ENCODE measurements around the gene CYP26A1. TPM values are rescaled to one million over a fixed set of nuclear protein-coding genes. Genes with fewer than 3 reads are reported as not detected.

CYP26A1 gene
- polyA plus RNA-seq (2013): not detected

DNA sequence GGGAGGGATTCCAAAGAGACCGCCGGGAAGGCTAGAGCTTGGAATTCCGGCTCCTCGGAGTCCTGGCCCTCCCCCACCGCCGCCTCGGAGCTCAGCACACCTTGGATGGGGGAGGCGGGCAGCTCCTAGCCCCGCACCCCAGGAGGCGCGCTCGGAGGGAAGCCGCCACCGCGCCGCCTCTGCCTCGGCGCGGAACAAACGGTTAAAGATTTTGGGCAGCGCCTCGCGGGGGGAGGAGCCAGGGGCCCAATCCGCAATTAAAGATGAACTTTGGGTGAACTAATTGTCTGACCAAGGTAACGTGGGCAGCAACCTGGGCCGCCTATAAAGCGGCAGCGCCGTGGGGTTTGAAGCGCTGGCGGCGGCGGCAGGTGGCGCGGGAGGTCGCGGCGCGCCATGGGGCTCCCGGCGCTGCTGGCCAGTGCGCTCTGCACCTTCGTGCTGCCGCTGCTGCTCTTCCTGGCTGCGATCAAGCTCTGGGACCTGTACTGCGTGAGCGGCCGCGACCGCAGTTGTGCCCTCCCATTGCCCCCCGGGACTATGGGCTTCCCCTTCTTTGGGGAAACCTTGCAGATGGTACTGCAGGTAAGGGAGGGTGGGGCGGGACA is at the start of gene CYP26A1:
Gene CYP26A1, plus strand, starts transcription at position 355 of the 608 bp plus-strand sequence. Its CDS starts 42 bp downstream, at position 397.
- 0% methylated on average over 44 of the region's 52 CpGs for WGBS (ENCODE audit: insufficient coverage)
- H3K27me3 ChIP-seq (replicated peaks in 2 of 5; ENCODE audit: control insufficient read depth in 4 of 5, insufficient read depth in 5 of 5, low read length in 4 of 5): peaks cover 6 to 95% (median 61%) of the 10 kb centered on the region in 5 experiments
- H3K4me1 ChIP-seq (ENCODE audit: control extremely low read depth in 1 of 4, control insufficient read depth in 4 of 4, insufficient read depth in 4 of 4, low read length in 3 of 4): peaks cover 0 to 49% (median 46%) of the 10 kb centered on the region in 4 experiments
- H3K27ac ChIP-seq (ENCODE audit: insufficient read depth in 1 of 2, low read depth in 1 of 2, low read length in 2 of 2, poor library complexity in 1 of 2, severe bottlenecking in 2 of 2): peak within 1 kb of the TSS in 1 of 2 experiments; percentile 62
- peak within 1 kb of the TSS; percentile 15 to 75 (median 59) for H3K4me3 ChIP-seq (ENCODE audit: control insufficient read depth in 1 of 7, extremely low read depth in 1 of 7, insufficient read depth in 4 of 7, low read depth in 2 of 7, low read length in 6 of 7)
- no peaks in the 10 kb centered on the region for H3K9me3 ChIP-seq (ENCODE audit: control extremely low read depth in 1 of 5, control insufficient read depth in 4 of 5, insufficient read depth in 2 of 5, low read depth in 1 of 5, low read length in 4 of 5)
- DNase-seq: peak in 1 of 3 donors; percentile 50
- ChIA-PET POLR2A (no interaction called here), CTCF (interaction anchor here (0.8 to 8.6 kb wide), 5 partner anchors 9 to 283 kb away, joined by 3 to 76 read pairs (median 4); no protein-coding TSS in a partner anchor)
- H3K36me3 ChIP-seq (ENCODE audit: control insufficient read depth in 4 of 4, insufficient read depth in 4 of 4, low read length in 3 of 4): no peaks in the 10 kb centered on the region

DNA sequence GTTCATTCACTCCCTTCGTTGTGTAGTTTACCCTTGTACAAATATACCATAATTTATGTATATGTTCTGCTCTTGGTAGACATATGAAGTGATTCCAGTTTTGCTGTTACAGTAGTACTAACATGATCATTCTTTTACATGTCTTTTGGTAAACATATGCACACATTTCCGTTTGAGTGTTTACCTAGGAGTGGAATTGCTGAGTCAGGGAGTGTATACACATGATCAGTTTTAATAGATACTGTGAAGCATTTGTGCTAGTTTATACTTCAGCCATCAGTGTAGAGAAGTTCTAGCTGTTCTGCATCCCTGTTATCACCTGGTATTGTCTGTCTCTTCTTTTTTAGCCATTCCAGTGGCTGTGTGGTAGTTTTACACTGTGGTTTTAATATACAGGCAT is 47.6 kb upstream of the CYP26A1 start:
- Histone ChIP-seq H3K27me3 (replicated peaks in 2 of 5; ENCODE audit: control insufficient read depth in 4 of 5, insufficient read depth in 5 of 5, low read length in 4 of 5) (no peaks in the 10 kb centered on the region), H3K27ac (ENCODE audit: insufficient read depth in 1 of 2, low read depth in 1 of 2, low read length in 2 of 2, poor library complexity in 1 of 2, severe bottlenecking in 2 of 2) (no peak overlapping the region), H3K36me3 (ENCODE audit: control insufficient read depth in 4 of 4, insufficient read depth in 4 of 4, low read length in 3 of 4) (peaks cover 5 to 28% (median 16%) of the 10 kb centered on the region in 4 experiments), H3K9me3 (ENCODE audit: control extremely low read depth in 1 of 5, control insufficient read depth in 4 of 5, insufficient read depth in 2 of 5, low read depth in 1 of 5, low read length in 4 of 5) (peaks cover 0 to 14% (median 0%) of the 10 kb centered on the region in 5 experiments), H3K4me1 (ENCODE audit: control extremely low read depth in 1 of 4, control insufficient read depth in 4 of 4, insufficient read depth in 4 of 4, low read length in 3 of 4) (no peaks in the 10 kb centered on the region), H3K4me3 (ENCODE audit: control insufficient read depth in 1 of 7, extremely low read depth in 1 of 7, insufficient read depth in 4 of 7, low read depth in 2 of 7, low read length in 6 of 7) (no peak overlapping the region)
- DNase-seq: no peak
- no CpG with 5 or more reads among the region's 2 CpGs for WGBS (ENCODE audit: insufficient coverage)
- POLR2A ChIA-PET: no interaction called here
- CTCF ChIA-PET: no interaction called here

DNA sequence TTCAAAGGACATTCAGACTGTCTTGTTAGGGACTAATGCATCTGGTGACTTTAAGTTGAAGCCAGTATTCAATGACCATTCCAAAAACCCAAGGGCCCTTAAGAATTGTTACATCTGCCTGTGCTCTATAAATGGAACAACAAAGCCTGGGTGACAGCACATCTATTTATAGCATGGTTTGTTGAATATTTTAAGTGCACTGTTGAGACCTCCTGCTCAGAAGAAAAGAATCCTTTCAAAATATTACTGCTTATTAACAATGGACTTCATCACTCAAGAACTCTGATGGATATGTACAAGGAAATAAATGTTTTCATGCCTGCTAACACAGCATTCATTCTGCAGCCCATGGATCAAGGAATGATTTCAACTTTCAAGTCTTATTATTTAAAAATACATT is 46.2 kb upstream of the CYP26A1 start:
- ChIA-PET CTCF (no interaction called here), POLR2A (no interaction called here)
- no peak for DNase-seq

DNA sequence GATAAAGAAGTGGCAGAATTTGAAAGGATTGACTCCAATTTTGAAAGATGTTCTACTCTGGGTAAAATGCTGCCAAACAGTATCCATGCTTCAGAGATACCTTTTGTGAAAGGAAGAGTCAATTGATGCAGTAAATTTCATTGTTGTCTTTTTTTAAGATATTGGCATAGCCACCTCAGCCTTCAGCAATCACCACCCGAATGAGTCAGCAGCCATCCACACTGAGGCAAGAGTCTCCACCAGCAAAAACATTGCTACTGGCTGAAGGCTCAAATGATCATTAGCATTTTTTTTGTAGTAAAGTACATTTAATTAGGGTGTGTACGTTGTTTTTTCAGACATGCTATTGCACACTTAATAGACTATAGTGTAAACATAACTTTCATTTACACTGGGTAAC is 44.8 kb upstream of the CYP26A1 start:
- POLR2A ChIA-PET: no interaction called here
- Histone ChIP-seq H3K27ac (ENCODE audit: insufficient read depth in 1 of 2, low read depth in 1 of 2, low read length in 2 of 2, poor library complexity in 1 of 2, severe bottlenecking in 2 of 2) (no peak overlapping the region), H3K9me3 (ENCODE audit: control extremely low read depth in 1 of 5, control insufficient read depth in 4 of 5, insufficient read depth in 2 of 5, low read depth in 1 of 5, low read length in 4 of 5) (peaks cover 0 to 14% (median 0%) of the 10 kb centered on the region in 5 experiments), H3K4me3 (ENCODE audit: control insufficient read depth in 1 of 7, extremely low read depth in 1 of 7, insufficient read depth in 4 of 7, low read depth in 2 of 7, low read length in 6 of 7) (no peak overlapping the region), H3K27me3 (replicated peaks in 2 of 5; ENCODE audit: control insufficient read depth in 4 of 5, insufficient read depth in 5 of 5, low read length in 4 of 5) (no peaks in the 10 kb centered on the region), H3K36me3 (ENCODE audit: control insufficient read depth in 4 of 4, insufficient read depth in 4 of 4, low read length in 3 of 4) (peaks cover 7 to 27% (median 15%) of the 10 kb centered on the region in 4 experiments), H3K4me1 (ENCODE audit: control extremely low read depth in 1 of 4, control insufficient read depth in 4 of 4, insufficient read depth in 4 of 4, low read length in 3 of 4) (no peaks in the 10 kb centered on the region)
- CTCF ChIA-PET: no interaction called here
- WGBS (ENCODE audit: insufficient coverage): 100% methylated on average over 1 of the region's 2 CpGs
- DNase-seq: no peak

More for the DNA sequence above, 46.2 kb upstream of the CYP26A1 start:
- Histone ChIP-seq H3K4me1 (ENCODE audit: control extremely low read depth in 1 of 4, control insufficient read depth in 4 of 4, insufficient read depth in 4 of 4, low read length in 3 of 4) (no peaks in the 10 kb centered on the region), H3K9me3 (ENCODE audit: control extremely low read depth in 1 of 5, control insufficient read depth in 4 of 5, insufficient read depth in 2 of 5, low read depth in 1 of 5, low read length in 4 of 5) (peaks cover 0 to 14% (median 0%) of the 10 kb centered on the region in 5 experiments), H3K27ac (ENCODE audit: insufficient read depth in 1 of 2, low read depth in 1 of 2, low read length in 2 of 2, poor library complexity in 1 of 2, severe bottlenecking in 2 of 2) (no peak overlapping the region), H3K36me3 (ENCODE audit: control insufficient read depth in 4 of 4, insufficient read depth in 4 of 4, low read length in 3 of 4) (peaks cover 7 to 27% (median 15%) of the 10 kb centered on the region in 4 experiments), H3K27me3 (replicated peaks in 2 of 5; ENCODE audit: control insufficient read depth in 4 of 5, insufficient read depth in 5 of 5, low read length in 4 of 5) (no peaks in the 10 kb centered on the region), H3K4me3 (ENCODE audit: control insufficient read depth in 1 of 7, extremely low read depth in 1 of 7, insufficient read depth in 4 of 7, low read depth in 2 of 7, low read length in 6 of 7) (no peak overlapping the region)

- H3K4me1 ChIP-seq (ENCODE audit: control extremely low read depth in 1 of 4, control insufficient read depth in 4 of 4, insufficient read depth in 4 of 4, low read length in 3 of 4): no peaks in the 10 kb centered on the region
- POLR2A ChIA-PET: no interaction called here
- H3K9me3 ChIP-seq (ENCODE audit: control extremely low read depth in 1 of 5, control insufficient read depth in 4 of 5, insufficient read depth in 2 of 5, low read depth in 1 of 5, low read length in 4 of 5): peaks cover 0 to 14% (median 0%) of the 10 kb centered on the region in 5 experiments
- CTCF ChIA-PET: interaction anchor here (1.4 kb wide), 1 partner anchor 9 kb away, joined by 6 read pairs; no protein-coding TSS in a partner anchor
- no peak for DNase-seq
- H3K27ac ChIP-seq (ENCODE audit: insufficient read depth in 1 of 2, low read depth in 1 of 2, low read length in 2 of 2, poor library complexity in 1 of 2, severe bottlenecking in 2 of 2): no peak overlapping the region
- peaks cover 4 to 24% (median 11%) of the 10 kb centered on the region in 4 experiments for H3K36me3 ChIP-seq (ENCODE audit: control insufficient read depth in 4 of 4, insufficient read depth in 4 of 4, low read length in 3 of 4)
- no peaks in the 10 kb centered on the region for H3K27me3 ChIP-seq (replicated peaks in 2 of 5; ENCODE audit: control insufficient read depth in 4 of 5, insufficient read depth in 5 of 5, low read length in 4 of 5)
- H3K4me3 ChIP-seq (ENCODE audit: control insufficient read depth in 1 of 7, extremely low read depth in 1 of 7, insufficient read depth in 4 of 7, low read depth in 2 of 7, low read length in 6 of 7): no peak overlapping the region
Measured at GRCh38 chr10:93030409-93030808, 43.3 kb upstream of the CYP26A1 start.

DNA sequence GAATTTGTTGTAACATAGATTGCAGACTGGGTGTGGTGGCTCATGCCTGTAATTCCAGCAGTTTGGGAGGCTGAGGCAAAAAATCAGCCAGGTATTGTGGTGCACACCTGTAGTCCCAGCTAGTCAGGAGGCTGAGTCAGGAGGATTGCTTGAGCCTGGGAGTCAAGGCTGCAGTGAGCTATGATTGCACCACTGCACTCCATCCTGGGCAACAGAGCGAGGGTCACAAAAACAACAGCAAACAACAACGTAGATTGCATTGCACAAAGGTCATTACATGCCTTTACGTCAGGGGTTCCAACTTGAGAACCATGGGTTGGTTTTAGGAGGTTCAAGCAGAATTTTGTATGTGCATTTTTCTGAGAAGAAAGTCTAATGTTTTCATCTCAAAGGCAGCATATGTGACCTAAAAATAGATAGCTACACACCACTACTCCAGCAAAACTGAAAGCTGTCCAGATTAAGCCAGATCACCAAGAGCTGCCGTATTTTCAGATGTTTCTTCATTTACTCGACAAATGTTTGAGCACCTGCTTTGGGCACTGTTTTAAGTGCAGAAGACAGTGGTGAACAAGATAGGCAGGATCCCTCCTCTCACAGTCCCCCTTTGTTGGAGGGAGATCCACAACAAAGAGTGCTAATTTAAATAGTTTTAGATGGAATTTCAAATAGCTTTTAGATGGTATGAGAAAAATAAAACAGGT is 41.4 kb upstream of the CYP26A1 start:
- no peak for DNase-seq
- 100% methylated on average over 5 of the region's 5 CpGs for WGBS (ENCODE audit: insufficient coverage)
- Histone ChIP-seq H3K27ac (ENCODE audit: insufficient read depth in 1 of 2, low read depth in 1 of 2, low read length in 2 of 2, poor library complexity in 1 of 2, severe bottlenecking in 2 of 2) (no peak overlapping the region), H3K4me3 (ENCODE audit: control insufficient read depth in 1 of 7, extremely low read depth in 1 of 7, insufficient read depth in 4 of 7, low read depth in 2 of 7, low read length in 6 of 7) (no peak overlapping the region), H3K4me1 (ENCODE audit: control extremely low read depth in 1 of 4, control insufficient read depth in 4 of 4, insufficient read depth in 4 of 4, low read length in 3 of 4) (no peaks in the 10 kb centered on the region), H3K9me3 (ENCODE audit: control extremely low read depth in 1 of 5, control insufficient read depth in 4 of 5, insufficient read depth in 2 of 5, low read depth in 1 of 5, low read length in 4 of 5) (peaks cover 0 to 6% (median 0%) of the 10 kb centered on the region in 5 experiments), H3K36me3 (ENCODE audit: control insufficient read depth in 4 of 4, insufficient read depth in 4 of 4, low read length in 3 of 4) (peaks cover 0 to 7% (median 2%) of the 10 kb centered on the region in 4 experiments), H3K27me3 (replicated peaks in 2 of 5; ENCODE audit: control insufficient read depth in 4 of 5, insufficient read depth in 5 of 5, low read length in 4 of 5) (no peaks in the 10 kb centered on the region)
- ChIA-PET CTCF (interaction anchor here (1.0 to 1.7 kb wide), 3 partner anchors 12 to 67 kb away, joined by 3 to 4 read pairs (median 4); no protein-coding TSS in a partner anchor), POLR2A (no interaction called here)

DNA sequence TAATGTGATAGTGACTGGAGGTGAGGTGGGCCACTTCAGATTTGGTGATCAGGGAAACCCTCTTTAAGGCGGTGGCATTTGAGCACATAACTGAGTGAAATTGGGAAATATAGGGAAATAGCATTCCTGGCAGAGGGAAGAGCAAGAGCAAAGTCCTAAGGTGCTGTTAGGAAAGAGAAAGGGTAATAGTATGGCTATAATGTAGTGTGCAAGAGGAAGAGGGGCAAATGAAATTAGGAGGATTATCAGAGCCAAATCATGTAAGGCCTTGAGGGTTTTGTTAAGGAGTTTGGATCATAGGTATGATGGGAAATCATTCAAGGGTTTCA is 40.9 kb upstream of the CYP26A1 start:
- no peaks in the 10 kb centered on the region for H3K4me1 ChIP-seq (ENCODE audit: control extremely low read depth in 1 of 4, control insufficient read depth in 4 of 4, insufficient read depth in 4 of 4, low read length in 3 of 4)
- no peaks in the 10 kb centered on the region for H3K27me3 ChIP-seq (replicated peaks in 2 of 5; ENCODE audit: control insufficient read depth in 4 of 5, insufficient read depth in 5 of 5, low read length in 4 of 5)
- no peak overlapping the region for H3K4me3 ChIP-seq (ENCODE audit: control insufficient read depth in 1 of 7, extremely low read depth in 1 of 7, insufficient read depth in 4 of 7, low read depth in 2 of 7, low read length in 6 of 7)
- peaks cover 0 to 4% (median under 1%) of the 10 kb centered on the region in 4 experiments for H3K36me3 ChIP-seq (ENCODE audit: control insufficient read depth in 4 of 4, insufficient read depth in 4 of 4, low read length in 3 of 4)
- CTCF ChIA-PET: interaction anchor here (1.0 to 1.7 kb wide), 3 partner anchors 12 to 67 kb away, joined by 3 to 4 read pairs (median 4); no protein-coding TSS in a partner anchor
- DNase-seq: no peak
- no CpG with 5 or more reads among the region's 1 CpG for WGBS (ENCODE audit: insufficient coverage)
- no peak overlapping the region for H3K27ac ChIP-seq (ENCODE audit: insufficient read depth in 1 of 2, low read depth in 1 of 2, low read length in 2 of 2, poor library complexity in 1 of 2, severe bottlenecking in 2 of 2)
- POLR2A ChIA-PET: no interaction called here
- peaks cover 0 to 1% (median 0%) of the 10 kb centered on the region in 5 experiments for H3K9me3 ChIP-seq (ENCODE audit: control extremely low read depth in 1 of 5, control insufficient read depth in 4 of 5, insufficient read depth in 2 of 5, low read depth in 1 of 5, low read length in 4 of 5)
